Astrocyte (in vitro differentiated cells and primary cell): ENCODE results near the gene ODF2.

Experiments used
- CTCF ChIP-seq: IDR thresholded peaks from 2 replicates; pipeline ENCODE4 v1.5.1; 2011; ENCODE audit warnings: low read depth, mild to moderate bottlenecking, inconsistent platforms, low read length, moderate library complexity; ENCODE audit not compliant: insufficient read depth
- EZH2 ChIP-seq: IDR thresholded peaks from 2 replicates; pipeline ENCODE4 v1.6.1; 2012; ENCODE audit warnings: mild to moderate bottlenecking, low read length, inconsistent platforms; ENCODE audit not compliant: insufficient read depth

- TF ChIP-seq CTCF: no peak
- no peak for TF ChIP-seq EZH2
Measured at GRCh38 chr9:128411364-128412119, 44.3 kb upstream of the ODF2 start.
